NCI-H1105 (cell line): ENCODE results near the gene SKAP2.

Source experiments
- DNase-seq: peaks from one replicate; lab custom pipeline; 2025; lab: John Stamatoyannopoulos, UW

The SKAP2 gene

GRCh38 chr7:26864309-26865093 lies at the start of gene SKAP2:
Gene SKAP2 (minus strand): TSS chr7:26864590. CDS start chr7:26864429, 161 bp downstream.
- peak; percentile 99 for DNase-seq

GRCh38 chr7:26912933-26913536 lies 48.6 kb upstream of the SKAP2 start:
- no peak for DNase-seq

GRCh38 chr7:26912338-26912737 lies 47.9 kb upstream of the SKAP2 start:
- no peak for DNase-seq

- no peak for DNase-seq
Observed at GRCh38 chr7:26910221-26910620, 45.8 kb upstream of the SKAP2 start.

GRCh38 chr7:26900251-26900650 lies 35.9 kb upstream of the SKAP2 start:
- DNase-seq, result peak; percentile 59

- DNase-seq, result no peak
Observed at GRCh38 chr7:26899519-26899918, 35.1 kb upstream of the SKAP2 start.

- no peak for DNase-seq
Observed at GRCh38 chr7:26898891-26899290, 34.5 kb upstream of the SKAP2 start.

GRCh38 chr7:26897928-26898327 lies 33.5 kb upstream of the SKAP2 start:
- no peak for DNase-seq

- no peak for DNase-seq
Observed at GRCh38 chr7:26891400-26892350, 27.3 kb upstream of the SKAP2 start.

GRCh38 chr7:26880852-26881251 lies 16.5 kb upstream of the SKAP2 start:
- DNase-seq, result no peak

- no peak for DNase-seq
Observed at GRCh38 chr7:26879671-26880070, 15.3 kb upstream of the SKAP2 start.

GRCh38 chr7:26868841-26869495 lies 4.6 kb upstream of the SKAP2 start:
- no peak for DNase-seq

- DNase-seq, result no peak
Observed at GRCh38 chr7:26865094-26865388, 651 bp upstream of the SKAP2 start.

- peak; percentile 48 for DNase-seq
Observed at GRCh38 chr7:26863518-26864308, 677 bp downstream of the SKAP2 start.

- DNase-seq, result no peak
Observed at GRCh38 chr7:26862834-26863233, 1.6 kb downstream of the SKAP2 start.

GRCh38 chr7:26861050-26861449 lies 3.3 kb downstream of the SKAP2 start:
- DNase-seq, result no peak

- no peak for DNase-seq
Observed at GRCh38 chr7:26860361-26860760, 4.0 kb downstream of the SKAP2 start.

GRCh38 chr7:26859720-26860119 lies 4.7 kb downstream of the SKAP2 start:
- no peak for DNase-seq

- DNase-seq, result no peak
Observed at GRCh38 chr7:26858735-26859134, 5.7 kb downstream of the SKAP2 start.

- DNase-seq, result no peak
Observed at GRCh38 chr7:26858241-26858715, 6.1 kb downstream of the SKAP2 start.
